ENCODE measurements around the gene KTN1.

Gene KTN1

GRCh38 chr14:55641290-55641689 lies 61.3 kb downstream of the KTN1 start:
- H3K9ac ChIP-seq (ENCODE audit: low read depth, low read length, poor library complexity, severe bottlenecking), result no peak overlapping the region
- no peaks in the 10 kb centered on the region for H3K4me1 ChIP-seq (ENCODE audit: insufficient read depth, low read length, poor library complexity, severe bottlenecking)
- TF ChIP-seq CTCF (conservative IDR thresholded peaks at IDR 0.05; ENCODE audit: low read length) (no peak), EZH2phosphoT487 (IDR thresholded peaks at IDR 0.05; ENCODE audit: borderline replicate concordance) (no peak)
- no peaks in the 10 kb centered on the region for H3K9me2 ChIP-seq (replicated peaks; ENCODE audit: low read depth, low read length)
- no peaks in the 10 kb centered on the region for H3F3A ChIP-seq (ENCODE audit: low read depth)
- H4K20me1 ChIP-seq (ENCODE audit: insufficient read depth, low read length, poor library complexity, severe bottlenecking), result no peaks in the 10 kb centered on the region
- H3K79me2 ChIP-seq (ENCODE audit: insufficient read depth, low read length), result no peaks in the 10 kb centered on the region
- no peak overlapping the region for H3K4me3 ChIP-seq (ENCODE audit: low read length, poor library complexity, severe bottlenecking)
- no peaks in the 10 kb centered on the region for H3K9me3 ChIP-seq (ENCODE audit: insufficient read depth, low read depth, low read length)
- no peak overlapping the region for H3K4me2 ChIP-seq (ENCODE audit: low read depth, low read length, poor library complexity, severe bottlenecking)
- no peaks in the 10 kb centered on the region for H3K27me3 ChIP-seq (ENCODE audit: insufficient read depth, low read length, poor library complexity, severe bottlenecking)
- no peak overlapping the region for H2AFZ ChIP-seq (ENCODE audit: low read length)
- H3K36me3 ChIP-seq (ENCODE audit: insufficient read depth, low read length), result peaks cover 88% of the 10 kb centered on the region

- TF ChIP-seq EZH2phosphoT487 (IDR thresholded peaks at IDR 0.05; ENCODE audit: borderline replicate concordance) (no peak), CTCF (conservative IDR thresholded peaks at IDR 0.05; ENCODE audit: low read length) (no peak)
- Histone ChIP-seq H3K4me2 (ENCODE audit: low read depth, low read length, poor library complexity, severe bottlenecking) (no peak overlapping the region), H3K79me2 (ENCODE audit: insufficient read depth, low read length) (no peaks in the 10 kb centered on the region), H3K4me1 (ENCODE audit: insufficient read depth, low read length, poor library complexity, severe bottlenecking) (no peaks in the 10 kb centered on the region), H2AFZ (ENCODE audit: low read length) (no peak overlapping the region), H3K9me2 (replicated peaks; ENCODE audit: low read depth, low read length) (no peaks in the 10 kb centered on the region), H3K9me3 (ENCODE audit: insufficient read depth, low read depth, low read length) (no peaks in the 10 kb centered on the region), H3K27me3 (ENCODE audit: insufficient read depth, low read length, poor library complexity, severe bottlenecking) (no peaks in the 10 kb centered on the region), H3F3A (ENCODE audit: low read depth) (no peaks in the 10 kb centered on the region), H3K9ac (ENCODE audit: low read depth, low read length, poor library complexity, severe bottlenecking) (no peak overlapping the region), H3K4me3 (ENCODE audit: low read length, poor library complexity, severe bottlenecking) (no peak overlapping the region), H3K36me3 (ENCODE audit: insufficient read depth, low read length) (peaks cover 84% of the 10 kb centered on the region), H4K20me1 (ENCODE audit: insufficient read depth, low read length, poor library complexity, severe bottlenecking) (no peaks in the 10 kb centered on the region)
Observed at GRCh38 chr14:55641954-55642353, 61.9 kb downstream of the KTN1 start.

- Histone ChIP-seq H3K79me2 (ENCODE audit: insufficient read depth, low read length) (no peaks in the 10 kb centered on the region), H3K4me2 (ENCODE audit: low read depth, low read length, poor library complexity, severe bottlenecking) (no peak overlapping the region), H3K9me2 (replicated peaks; ENCODE audit: low read depth, low read length) (no peaks in the 10 kb centered on the region), H4K20me1 (ENCODE audit: insufficient read depth, low read length, poor library complexity, severe bottlenecking) (no peaks in the 10 kb centered on the region), H3K36me3 (ENCODE audit: insufficient read depth, low read length) (peaks cover 79% of the 10 kb centered on the region), H3K4me1 (ENCODE audit: insufficient read depth, low read length, poor library complexity, severe bottlenecking) (no peaks in the 10 kb centered on the region), H3K4me3 (ENCODE audit: low read length, poor library complexity, severe bottlenecking) (no peak overlapping the region), H3K9ac (ENCODE audit: low read depth, low read length, poor library complexity, severe bottlenecking) (no peak overlapping the region), H3F3A (ENCODE audit: low read depth) (0 out of 2 replicates have a peak, but pooled peaks cover 3% of the 10 kb centered on the region), H2AFZ (ENCODE audit: low read length) (no peak overlapping the region), H3K9me3 (ENCODE audit: insufficient read depth, low read depth, low read length) (no peaks in the 10 kb centered on the region), H3K27me3 (ENCODE audit: insufficient read depth, low read length, poor library complexity, severe bottlenecking) (no peaks in the 10 kb centered on the region)
- TF ChIP-seq EZH2phosphoT487 (IDR thresholded peaks at IDR 0.05; ENCODE audit: borderline replicate concordance), result no peak
- TF ChIP-seq CTCF (conservative IDR thresholded peaks at IDR 0.05; ENCODE audit: low read length), result no peak
Observed at GRCh38 chr14:55645145-55645544, 65.1 kb downstream of the KTN1 start.

All from Loucy (cell line).